HepG2 (cell line): ENCODE results near the gene MTCL1.

Experiments
- KDM5B ChIP-seq: sonication (generic); formaldehyde crosslinking; IDR thresholded peaks from 2 replicates; pipeline ENCODE4 v1.4.0; 2020; ENCODE audit warnings: missing genetic modification reagents, mild to moderate bottlenecking, borderline replicate concordance
- POLR2A ChIP-seq, 2 experiments: IDR thresholded peaks; 2 replicates each; pipeline ENCODE4 v1.6.1; 2011; ENCODE audit warnings: low read depth in 2 of 2, low read length in 2 of 2, mild to moderate bottlenecking in 1 of 2, moderate library complexity in 1 of 2; ENCODE audit not compliant: insufficient read depth in 1 of 2
- POLR2AphosphoS5 ChIP-seq: IDR thresholded peaks from 2 replicates; pipeline ENCODE4 v1.6.1; 2012; ENCODE audit warnings: low read depth, low read length
- TARDBP ChIP-seq: sonication (generic); formaldehyde crosslinking; IDR thresholded peaks from 2 replicates; pipeline ENCODE4 v1.8.0; 2022; ENCODE audit warnings: mild to moderate bottlenecking, missing genetic modification reagents
- ZNF747 ChIP-seq: sonication (generic); formaldehyde crosslinking; IDR thresholded peaks from 2 replicates; pipeline ENCODE4 v1.8.1; 2023; ENCODE audit warnings: missing genetic modification reagents, mild to moderate bottlenecking, borderline replicate concordance
- TF ChIP-seq, protein P1 (sequence below): sonication (generic); formaldehyde crosslinking; IDR thresholded peaks from 2 replicates; pipeline ENCODE4 v1.4.0; 2020; ENCODE audit warnings: missing genetic modification reagents
- TF ChIP-seq, protein P2 (sequence below), 2 experiments: IDR thresholded peaks; 2 replicates each; pipeline ENCODE4 v1.6.1; 2011 to 2012; ENCODE audit warnings: low read length in 2 of 2, borderline replicate concordance in 1 of 2, low read depth in 1 of 2, mild to moderate bottlenecking in 1 of 2, moderate library complexity in 1 of 2

GRCh38 chr18:8783994-8784530 is 78.7 kb downstream of the MTCL1 start:
- TF ChIP-seq POLR2A (IDR thresholded peaks at IDR 0.05; ENCODE audit: insufficient read depth in 1 of 2, low read depth in 2 of 2, low read length in 2 of 2): no peak
- no peak for TF ChIP-seq KDM5B (CRISPR knock-in tag)
- no peak for TF ChIP-seq TARDBP (CRISPR knock-in tag)
- no peak for TF ChIP-seq ZNF747 (CRISPR knock-in tag)
- TF ChIP-seq, protein P1, sequence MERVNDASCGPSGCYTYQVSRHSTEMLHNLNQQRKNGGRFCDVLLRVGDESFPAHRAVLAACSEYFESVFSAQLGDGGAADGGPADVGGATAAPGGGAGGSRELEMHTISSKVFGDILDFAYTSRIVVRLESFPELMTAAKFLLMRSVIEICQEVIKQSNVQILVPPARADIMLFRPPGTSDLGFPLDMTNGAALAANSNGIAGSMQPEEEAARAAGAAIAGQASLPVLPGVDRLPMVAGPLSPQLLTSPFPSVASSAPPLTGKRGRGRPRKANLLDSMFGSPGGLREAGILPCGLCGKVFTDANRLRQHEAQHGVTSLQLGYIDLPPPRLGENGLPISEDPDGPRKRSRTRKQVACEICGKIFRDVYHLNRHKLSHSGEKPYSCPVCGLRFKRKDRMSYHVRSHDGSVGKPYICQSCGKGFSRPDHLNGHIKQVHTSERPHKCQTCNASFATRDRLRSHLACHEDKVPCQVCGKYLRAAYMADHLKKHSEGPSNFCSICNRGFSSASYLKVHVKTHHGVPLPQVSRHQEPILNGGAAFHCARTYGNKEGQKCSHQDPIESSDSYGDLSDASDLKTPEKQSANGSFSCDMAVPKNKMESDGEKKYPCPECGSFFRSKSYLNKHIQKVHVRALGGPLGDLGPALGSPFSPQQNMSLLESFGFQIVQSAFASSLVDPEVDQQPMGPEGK (CRISPR knock-in tag): no peak
- no peak for TF ChIP-seq POLR2AphosphoS5
- TF ChIP-seq, protein P2, sequence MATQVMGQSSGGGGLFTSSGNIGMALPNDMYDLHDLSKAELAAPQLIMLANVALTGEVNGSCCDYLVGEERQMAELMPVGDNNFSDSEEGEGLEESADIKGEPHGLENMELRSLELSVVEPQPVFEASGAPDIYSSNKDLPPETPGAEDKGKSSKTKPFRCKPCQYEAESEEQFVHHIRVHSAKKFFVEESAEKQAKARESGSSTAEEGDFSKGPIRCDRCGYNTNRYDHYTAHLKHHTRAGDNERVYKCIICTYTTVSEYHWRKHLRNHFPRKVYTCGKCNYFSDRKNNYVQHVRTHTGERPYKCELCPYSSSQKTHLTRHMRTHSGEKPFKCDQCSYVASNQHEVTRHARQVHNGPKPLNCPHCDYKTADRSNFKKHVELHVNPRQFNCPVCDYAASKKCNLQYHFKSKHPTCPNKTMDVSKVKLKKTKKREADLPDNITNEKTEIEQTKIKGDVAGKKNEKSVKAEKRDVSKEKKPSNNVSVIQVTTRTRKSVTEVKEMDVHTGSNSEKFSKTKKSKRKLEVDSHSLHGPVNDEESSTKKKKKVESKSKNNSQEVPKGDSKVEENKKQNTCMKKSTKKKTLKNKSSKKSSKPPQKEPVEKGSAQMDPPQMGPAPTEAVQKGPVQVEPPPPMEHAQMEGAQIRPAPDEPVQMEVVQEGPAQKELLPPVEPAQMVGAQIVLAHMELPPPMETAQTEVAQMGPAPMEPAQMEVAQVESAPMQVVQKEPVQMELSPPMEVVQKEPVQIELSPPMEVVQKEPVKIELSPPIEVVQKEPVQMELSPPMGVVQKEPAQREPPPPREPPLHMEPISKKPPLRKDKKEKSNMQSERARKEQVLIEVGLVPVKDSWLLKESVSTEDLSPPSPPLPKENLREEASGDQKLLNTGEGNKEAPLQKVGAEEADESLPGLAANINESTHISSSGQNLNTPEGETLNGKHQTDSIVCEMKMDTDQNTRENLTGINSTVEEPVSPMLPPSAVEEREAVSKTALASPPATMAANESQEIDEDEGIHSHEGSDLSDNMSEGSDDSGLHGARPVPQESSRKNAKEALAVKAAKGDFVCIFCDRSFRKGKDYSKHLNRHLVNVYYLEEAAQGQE (IDR thresholded peaks at IDR 0.05; ENCODE audit: borderline replicate concordance in 1 of 2, low read depth in 1 of 2, low read length in 2 of 2): no peak
